ENCODE results near the gene CEP112. TPM values are rescaled to one million over a fixed set of nuclear protein-coding genes. Genes with fewer than 3 reads are reported as not detected.

The CEP112 gene
- total and polyA plus RNA-seq, 9 of the 15 experiments (the other 6 are each of a cell fraction or from before 2014, with no cell fraction given): 0.84 TPM; not detected in 8

GRCh38 chr17:66184392-66184791 is 7.5 kb downstream of the CEP112 start (continued):
- TF ChIP-seq CHD7 (IDR thresholded peaks at IDR 0.05; ENCODE audit: low read depth, low read length) (no peak), NFRKB (IDR thresholded peaks at IDR 0.05; ENCODE audit: low read depth) (no peak), NR1H2 (CRISPR knock-in tag; IDR thresholded peaks at IDR 0.05) (no peak), ZHX1 (conservative IDR thresholded peaks at IDR 0.05; ENCODE audit: low read length) (no peak), FOXK2 (conservative IDR thresholded peaks at IDR 0.05 in 1 of 2, IDR thresholded peaks at IDR 0.05 in 1 of 2; ENCODE audit: low read depth in 2 of 2) (no peak)
